PFSK-1 (cell line): ENCODE data around the gene CHRNA7. TPM values are rescaled to one million over a fixed set of nuclear protein-coding genes. Genes with fewer than 3 reads are reported as not detected.

Source experiments
- FOXP2 ChIP-seq: optimal IDR thresholded peaks from 2 replicates; pipeline ENCODE3; 2011; ENCODE audit warnings: borderline replicate concordance, control low read depth, inconsistent platforms; ENCODE audit not compliant: insufficient read depth; ENCODE audit errors: extremely low read length, extremely low read depth
- POLR2AphosphoS5 ChIP-seq: IDR thresholded peaks from 2 replicates; pipeline ENCODE4 v1.6.1; 2012; ENCODE audit warnings: low read depth, mild to moderate bottlenecking, control low read depth, low read length, moderate library complexity
- SIN3A ChIP-seq: IDR thresholded peaks from 2 replicates; pipeline ENCODE4 v1.6.1; 2012; ENCODE audit warnings: mild to moderate bottlenecking, low read length, moderate library complexity, borderline replicate concordance; ENCODE audit not compliant: insufficient read depth
- TAF1 ChIP-seq: IDR thresholded peaks from 2 replicates; pipeline ENCODE4 v1.6.1; 2012; ENCODE audit warnings: low read length, control low read depth, borderline replicate concordance; ENCODE audit not compliant: insufficient read depth
- polyA plus RNA-seq: library from polyadenylated mRNA; unstranded; fragments of >200 nt; gene quantifications from one replicate; pipeline ENCODE4 v1.2.1, GENCODE V29; 2012; ENCODE audit warnings: low read depth, missing spikeins; ENCODE audit not compliant: insufficient read length
- TF ChIP-seq, protein P1 (sequence below), 2 experiments: IDR thresholded peaks; 2 replicates each; pipeline versions ENCODE4 v1.6.1 to v1.8.0; 2011 to 2012; ENCODE audit warnings: low read depth in 2 of 2, low read length in 2 of 2, control low read depth in 1 of 2, inconsistent platforms in 1 of 2, mild to moderate bottlenecking in 1 of 2, moderate library complexity in 1 of 2; ENCODE audit not compliant: insufficient read depth in 1 of 2

CHRNA7 gene
- 0.55 TPM for polyA plus RNA-seq

DNA sequence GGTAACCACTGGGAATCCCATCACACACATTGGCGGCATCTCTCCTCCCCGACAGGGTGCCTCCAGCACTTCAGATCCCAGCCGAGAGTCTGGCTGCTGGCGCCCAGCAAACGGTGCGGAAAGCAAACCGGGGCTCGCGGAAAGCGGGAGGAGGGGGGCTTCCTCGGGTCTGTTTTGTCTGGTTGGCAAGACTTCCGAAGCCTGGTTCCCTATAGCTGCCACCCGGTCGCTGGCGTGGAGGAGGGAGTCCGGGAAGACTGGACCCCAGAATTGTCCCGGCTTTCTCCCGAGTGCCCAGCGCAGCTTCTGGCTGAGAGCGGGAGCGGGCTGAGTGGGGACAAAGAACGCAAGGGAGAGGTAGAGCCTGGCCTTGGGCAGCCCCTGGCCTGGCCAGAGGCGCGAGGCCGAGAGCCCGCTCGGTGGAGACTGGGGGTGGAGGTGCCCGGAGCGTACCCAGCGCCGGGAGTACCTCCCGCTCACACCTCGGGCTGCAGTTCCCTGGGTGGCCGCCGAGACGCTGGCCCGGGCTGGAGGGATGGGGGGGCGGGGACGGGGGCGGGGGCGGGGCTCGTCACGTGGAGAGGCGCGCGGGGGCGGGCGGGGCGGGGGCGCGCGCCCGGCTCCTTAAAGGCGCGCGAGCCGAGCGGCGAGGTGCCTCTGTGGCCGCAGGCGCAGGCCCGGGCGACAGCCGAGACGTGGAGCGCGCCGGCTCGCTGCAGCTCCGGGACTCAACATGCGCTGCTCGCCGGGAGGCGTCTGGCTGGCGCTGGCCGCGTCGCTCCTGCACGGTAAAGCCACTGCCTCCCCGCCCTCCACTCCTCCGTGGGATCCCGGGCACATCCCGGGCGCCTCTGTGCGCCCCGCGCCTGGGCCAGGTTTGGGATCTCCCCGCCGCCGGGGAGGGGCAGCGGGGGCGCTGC is at the start of gene CHRNA7:
Gene CHRNA7, plus strand, starts transcription at position 654 of the 920 bp plus-strand sequence. Its CDS starts 80 bp downstream, at position 734.
- TF ChIP-seq, protein P1, sequence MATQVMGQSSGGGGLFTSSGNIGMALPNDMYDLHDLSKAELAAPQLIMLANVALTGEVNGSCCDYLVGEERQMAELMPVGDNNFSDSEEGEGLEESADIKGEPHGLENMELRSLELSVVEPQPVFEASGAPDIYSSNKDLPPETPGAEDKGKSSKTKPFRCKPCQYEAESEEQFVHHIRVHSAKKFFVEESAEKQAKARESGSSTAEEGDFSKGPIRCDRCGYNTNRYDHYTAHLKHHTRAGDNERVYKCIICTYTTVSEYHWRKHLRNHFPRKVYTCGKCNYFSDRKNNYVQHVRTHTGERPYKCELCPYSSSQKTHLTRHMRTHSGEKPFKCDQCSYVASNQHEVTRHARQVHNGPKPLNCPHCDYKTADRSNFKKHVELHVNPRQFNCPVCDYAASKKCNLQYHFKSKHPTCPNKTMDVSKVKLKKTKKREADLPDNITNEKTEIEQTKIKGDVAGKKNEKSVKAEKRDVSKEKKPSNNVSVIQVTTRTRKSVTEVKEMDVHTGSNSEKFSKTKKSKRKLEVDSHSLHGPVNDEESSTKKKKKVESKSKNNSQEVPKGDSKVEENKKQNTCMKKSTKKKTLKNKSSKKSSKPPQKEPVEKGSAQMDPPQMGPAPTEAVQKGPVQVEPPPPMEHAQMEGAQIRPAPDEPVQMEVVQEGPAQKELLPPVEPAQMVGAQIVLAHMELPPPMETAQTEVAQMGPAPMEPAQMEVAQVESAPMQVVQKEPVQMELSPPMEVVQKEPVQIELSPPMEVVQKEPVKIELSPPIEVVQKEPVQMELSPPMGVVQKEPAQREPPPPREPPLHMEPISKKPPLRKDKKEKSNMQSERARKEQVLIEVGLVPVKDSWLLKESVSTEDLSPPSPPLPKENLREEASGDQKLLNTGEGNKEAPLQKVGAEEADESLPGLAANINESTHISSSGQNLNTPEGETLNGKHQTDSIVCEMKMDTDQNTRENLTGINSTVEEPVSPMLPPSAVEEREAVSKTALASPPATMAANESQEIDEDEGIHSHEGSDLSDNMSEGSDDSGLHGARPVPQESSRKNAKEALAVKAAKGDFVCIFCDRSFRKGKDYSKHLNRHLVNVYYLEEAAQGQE (IDR thresholded peaks at IDR 0.05; ENCODE audit: insufficient read depth in 1 of 2, low read depth in 2 of 2, low read length in 2 of 2) = no peak
- TF ChIP-seq FOXP2 (no peak), TAF1 (no peak), SIN3A (no peak), POLR2AphosphoS5 (no peak)

DNA sequence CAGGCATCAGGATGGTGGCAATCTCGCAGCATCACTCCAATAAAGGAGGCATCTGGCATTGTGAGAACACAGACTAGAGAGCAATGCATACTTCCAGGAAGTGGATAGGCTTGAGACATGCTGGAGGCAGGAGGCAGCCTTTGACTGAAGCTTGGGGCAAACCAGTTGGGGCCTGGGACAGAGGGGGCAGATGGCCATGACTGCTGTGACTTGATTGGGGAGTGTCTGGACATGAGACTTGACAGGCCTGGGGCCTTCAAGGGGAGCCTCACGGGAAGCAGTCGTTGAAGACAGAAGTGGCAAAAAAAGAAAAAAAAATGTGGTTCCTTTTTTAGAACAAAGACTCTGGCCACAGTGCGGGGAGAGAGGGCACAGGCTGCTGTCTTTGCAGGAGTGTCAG is 44.7 kb upstream of the CHRNA7 start:
- TF ChIP-seq TAF1 = no peak
- TF ChIP-seq POLR2AphosphoS5 = no peak
- no peak for TF ChIP-seq SIN3A
- no peak for TF ChIP-seq FOXP2
- TF ChIP-seq, protein P1 (IDR thresholded peaks at IDR 0.05; ENCODE audit: insufficient read depth in 1 of 2, low read depth in 2 of 2, low read length in 2 of 2) = no peak

GRCh38 chr15:31993062-31993461 is 37.3 kb upstream of the CHRNA7 start:
- TF ChIP-seq, protein P1 (IDR thresholded peaks at IDR 0.05; ENCODE audit: insufficient read depth in 1 of 2, low read depth in 2 of 2, low read length in 2 of 2) = no peak
- TF ChIP-seq POLR2AphosphoS5 = no peak

DNA sequence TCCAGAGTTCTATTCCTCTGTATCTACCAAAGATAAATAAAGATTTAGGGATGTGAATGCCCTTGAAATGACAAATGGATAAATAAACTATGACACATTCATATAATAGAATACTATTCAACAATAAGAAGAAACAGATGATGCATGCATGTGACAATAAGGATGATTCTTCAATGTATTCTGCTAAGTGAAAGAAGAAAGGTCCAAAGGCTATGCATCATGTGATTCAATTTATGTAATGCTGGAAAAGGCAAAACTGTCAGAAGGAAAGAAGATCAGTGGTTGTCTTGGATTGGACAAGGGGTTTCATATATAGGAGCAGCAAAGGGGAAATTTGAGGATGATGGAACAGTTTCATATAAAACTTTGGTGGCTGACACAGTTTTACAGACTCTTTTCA is 32.6 kb upstream of the CHRNA7 start:
- no peak for TF ChIP-seq FOXP2
- no peak for TF ChIP-seq SIN3A

GRCh38 chr15:32003558-32003957 is 26.8 kb upstream of the CHRNA7 start:
- TF ChIP-seq SIN3A = no peak
- no peak for TF ChIP-seq FOXP2
- TF ChIP-seq, protein P1 (IDR thresholded peaks at IDR 0.05; ENCODE audit: insufficient read depth in 1 of 2, low read depth in 2 of 2, low read length in 2 of 2) = no peak
- no peak for TF ChIP-seq POLR2AphosphoS5
- TF ChIP-seq TAF1 = no peak
